NOMO-1 (cell line): Measurements from ENCODE around the gene POU2F2.

Source experiments
- DNase-seq, 2 experiments: peaks; one replicate each; lab custom pipeline; 2025; ENCODE audit not compliant: unreplicated experiment in 2 of 2; lab: John Stamatoyannopoulos, UW

Gene POU2F2

DNA sequence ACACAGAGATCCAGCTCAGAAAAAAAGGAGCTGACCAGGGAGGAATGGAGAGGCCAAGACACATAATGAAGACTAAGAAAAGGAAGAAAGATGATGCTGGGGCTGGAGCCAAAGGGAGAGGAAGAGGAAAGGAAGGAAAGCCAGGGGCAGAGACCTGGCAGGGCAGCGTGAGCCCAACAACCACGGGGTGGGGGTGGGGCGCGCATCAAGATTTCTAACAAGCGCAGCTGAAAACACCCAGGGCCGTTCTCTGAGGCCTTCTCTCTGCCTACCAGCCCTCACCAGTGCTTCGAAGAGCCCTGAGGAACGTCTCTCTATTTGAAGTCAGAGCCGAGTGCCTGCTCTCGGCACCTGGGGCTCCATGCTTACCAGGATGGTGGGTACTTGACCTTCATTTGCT lies 23.6 kb upstream of the POU2F2 start:
- DNase-seq = no peak

DNA sequence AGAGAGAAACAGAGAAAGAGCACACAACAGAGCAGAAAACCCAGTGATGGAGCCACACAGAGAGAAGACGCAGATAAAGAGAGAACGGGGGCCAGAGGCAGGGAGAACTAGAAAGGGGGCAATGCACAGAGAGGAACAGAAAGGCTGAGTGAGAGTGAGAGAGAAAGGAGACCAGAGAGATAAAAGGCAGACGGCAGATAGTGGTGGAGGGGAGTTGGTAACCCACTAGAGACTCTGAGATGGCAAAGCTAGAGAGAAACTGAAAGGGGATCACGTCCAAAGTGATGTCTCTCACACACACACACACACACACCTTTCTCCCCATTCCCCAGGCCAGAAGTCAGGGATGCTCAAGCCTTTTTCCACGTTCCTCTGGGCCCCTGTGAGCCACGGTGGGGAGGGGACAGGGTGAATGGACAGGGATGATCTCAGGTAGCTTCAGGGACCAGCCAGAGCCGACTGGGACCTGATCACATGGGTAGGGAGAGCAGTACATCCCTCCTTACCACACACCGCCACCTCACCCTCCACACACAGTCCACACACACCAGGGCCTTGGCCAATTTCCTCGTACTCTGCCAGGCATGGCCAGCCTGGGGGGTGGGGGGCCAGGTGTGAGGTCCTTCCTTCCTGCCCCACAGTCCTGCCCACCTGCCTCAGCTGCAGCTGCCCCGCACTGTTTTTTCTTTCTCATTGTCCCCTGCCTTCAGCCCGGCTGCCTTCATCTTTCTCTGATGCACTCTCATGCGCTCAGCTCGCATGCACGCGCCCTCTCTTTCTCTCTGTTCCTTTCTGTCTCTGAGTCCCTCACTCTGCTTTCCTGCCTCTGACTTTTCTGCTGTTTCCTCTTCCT lies 22.5 kb upstream of the POU2F2 start:
- DNase-seq = peak in 1 of 2 experiments; percentile 39

DNA sequence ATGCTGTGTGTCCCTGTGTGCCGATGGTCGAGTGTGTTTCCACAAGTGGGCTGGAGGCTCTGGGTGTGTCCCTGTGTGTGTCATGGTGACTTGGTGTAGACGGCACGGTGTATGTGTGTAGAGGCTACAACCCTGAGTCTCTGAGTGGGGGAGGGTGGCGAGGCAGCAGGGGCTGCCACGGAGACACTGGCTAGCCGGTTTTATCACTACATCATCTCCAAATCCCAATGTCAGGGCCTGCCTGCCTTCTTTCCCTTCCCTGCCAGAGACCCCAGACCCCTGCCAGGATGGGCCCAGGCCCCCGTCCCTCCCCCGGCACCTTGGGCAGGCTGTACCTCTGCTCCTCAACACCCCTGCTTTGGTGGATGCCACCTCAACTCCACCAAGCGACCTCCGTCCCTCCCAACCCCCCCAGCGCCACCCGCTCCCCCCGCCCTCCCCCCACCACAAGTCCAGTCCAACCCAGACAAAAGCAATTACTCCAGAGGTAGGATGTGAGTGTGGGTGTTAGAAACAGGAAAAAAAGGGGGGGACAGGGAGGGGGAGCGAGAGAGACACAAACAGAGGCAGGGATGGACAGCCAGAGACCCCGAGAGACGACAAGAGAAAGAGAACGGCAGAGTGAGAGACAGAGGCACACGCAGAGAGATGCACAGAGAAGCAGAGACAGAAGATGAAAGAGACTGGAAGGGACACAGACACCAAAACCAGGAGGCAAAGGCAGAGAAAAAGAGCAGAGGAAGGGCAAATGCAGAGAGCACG lies 21.6 kb upstream of the POU2F2 start:
- no peak for DNase-seq

DNA sequence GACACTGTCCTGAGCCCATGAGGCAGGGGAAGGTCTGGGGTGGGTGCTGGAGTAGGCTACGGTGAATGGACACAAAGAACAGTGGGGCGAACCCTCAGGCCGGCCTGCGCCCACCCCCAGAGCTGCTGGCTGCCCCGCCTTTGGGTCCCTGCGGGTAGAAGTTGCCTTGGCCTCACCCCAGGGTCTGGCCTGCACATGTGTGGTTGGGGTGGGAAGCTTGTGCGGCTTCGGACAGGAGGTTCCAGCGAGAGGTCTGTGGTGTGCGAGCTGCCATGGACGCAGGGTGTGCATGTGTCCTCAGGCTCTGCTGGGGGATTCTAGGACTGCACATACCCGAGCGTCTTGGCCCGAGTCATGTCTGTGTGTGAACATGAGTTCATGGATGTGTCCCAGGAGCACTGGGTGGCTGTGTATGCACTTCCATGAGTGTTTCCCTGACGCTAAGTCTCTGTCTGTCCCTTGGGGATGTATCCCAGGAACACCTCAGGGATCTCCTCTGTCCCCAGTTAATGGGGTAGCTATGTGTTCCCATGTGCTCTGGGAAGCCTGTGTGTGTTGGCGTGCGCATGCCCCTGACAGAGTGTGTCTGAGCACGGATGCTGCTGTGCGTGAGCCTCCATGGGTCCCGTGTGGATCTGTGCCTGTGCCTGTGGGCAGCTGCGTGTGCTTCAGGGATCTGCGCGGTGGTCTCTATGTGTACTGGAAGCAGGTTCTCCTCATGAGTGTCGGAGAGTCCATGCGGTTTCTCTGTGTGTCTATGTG lies 20.8 kb upstream of the POU2F2 start:
- no peak for DNase-seq

DNA sequence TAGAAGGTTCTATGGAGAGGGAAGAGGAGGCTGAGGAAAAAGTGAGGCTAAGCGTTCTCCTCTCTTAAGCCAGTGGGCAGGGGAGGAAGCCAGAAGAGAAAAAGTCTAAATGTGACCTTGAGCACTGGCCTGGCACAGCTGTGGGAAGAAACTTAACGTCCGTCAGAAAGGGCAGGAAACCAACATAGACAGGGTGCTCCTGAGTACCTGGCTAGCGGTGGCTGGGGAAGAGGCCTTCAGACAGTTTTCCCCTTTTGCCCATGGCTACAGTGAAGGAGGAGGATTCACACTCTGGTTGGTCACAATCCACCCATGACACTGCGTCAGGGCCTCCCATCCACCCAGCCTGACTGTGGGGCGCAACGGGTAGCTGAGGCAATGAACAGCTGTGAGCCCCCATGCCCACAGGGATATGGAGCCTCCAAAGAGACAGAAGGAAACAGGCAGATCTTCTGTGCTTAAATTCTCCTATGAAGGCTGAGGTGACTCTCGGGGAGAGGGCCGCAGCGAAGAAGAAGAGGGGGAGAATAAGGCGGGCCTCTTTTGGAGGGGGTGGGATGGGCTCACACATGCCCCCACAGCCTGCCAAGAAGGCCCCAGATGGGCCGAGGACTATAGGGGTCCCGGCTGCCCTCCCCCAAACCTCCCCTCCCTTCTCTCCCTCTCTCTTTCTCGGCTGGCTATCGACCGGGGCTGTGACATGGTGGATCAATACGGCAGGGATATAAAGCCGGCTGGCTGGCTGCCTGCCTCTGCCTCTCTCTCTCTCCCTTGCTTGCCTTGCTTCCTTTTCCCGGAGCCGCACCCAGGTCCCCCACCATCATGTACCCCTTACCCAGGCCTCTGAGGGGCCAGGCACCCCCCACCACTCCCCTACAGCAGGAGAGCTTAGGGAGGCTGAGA lies 19.8 kb upstream of the POU2F2 start:
- DNase-seq = no peak

DNA sequence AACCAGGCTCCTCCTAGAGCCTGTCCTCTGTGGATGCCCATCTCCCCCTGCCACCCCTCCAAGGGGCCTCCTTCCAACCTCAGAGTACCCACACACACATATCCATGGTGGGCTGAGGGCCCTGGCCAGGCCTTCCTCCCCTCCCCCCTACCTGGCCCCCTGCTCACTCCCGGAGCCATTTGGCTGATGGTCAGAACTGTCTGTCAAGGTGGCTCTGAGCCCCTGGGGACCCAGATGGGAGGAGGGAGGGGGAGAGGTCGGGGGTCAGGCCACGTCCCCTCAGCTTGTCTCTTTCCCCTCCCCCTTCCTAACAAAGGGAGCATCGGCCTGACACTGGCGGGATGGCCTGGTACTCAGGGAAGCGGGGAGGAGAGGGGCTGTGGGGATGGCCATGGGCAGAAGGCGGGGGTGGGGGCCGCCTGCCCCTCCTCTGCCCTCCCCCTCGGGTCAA lies 18.7 kb upstream of the POU2F2 start:
- DNase-seq = no peak

DNA sequence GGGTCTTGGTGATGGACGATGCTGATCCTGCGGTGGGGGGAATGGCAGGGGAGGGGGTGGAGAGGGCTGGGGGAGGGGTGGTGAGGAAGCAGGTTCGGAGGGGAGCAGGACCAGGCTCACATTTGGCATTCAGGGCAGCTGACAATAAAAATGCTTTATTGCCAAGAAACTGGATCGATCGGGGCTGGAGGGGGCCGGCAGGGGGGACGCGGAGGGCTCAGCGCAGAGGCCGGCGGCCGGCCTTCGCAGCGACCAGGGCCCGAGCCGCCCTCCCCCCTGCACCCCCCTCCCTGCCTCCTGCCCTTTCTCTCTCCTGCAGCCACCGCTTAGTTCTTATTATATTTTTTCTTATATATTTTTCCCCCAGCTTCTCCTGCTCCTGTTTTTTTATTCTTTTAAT lies 18.1 kb upstream of the POU2F2 start:
- no peak for DNase-seq

DNA sequence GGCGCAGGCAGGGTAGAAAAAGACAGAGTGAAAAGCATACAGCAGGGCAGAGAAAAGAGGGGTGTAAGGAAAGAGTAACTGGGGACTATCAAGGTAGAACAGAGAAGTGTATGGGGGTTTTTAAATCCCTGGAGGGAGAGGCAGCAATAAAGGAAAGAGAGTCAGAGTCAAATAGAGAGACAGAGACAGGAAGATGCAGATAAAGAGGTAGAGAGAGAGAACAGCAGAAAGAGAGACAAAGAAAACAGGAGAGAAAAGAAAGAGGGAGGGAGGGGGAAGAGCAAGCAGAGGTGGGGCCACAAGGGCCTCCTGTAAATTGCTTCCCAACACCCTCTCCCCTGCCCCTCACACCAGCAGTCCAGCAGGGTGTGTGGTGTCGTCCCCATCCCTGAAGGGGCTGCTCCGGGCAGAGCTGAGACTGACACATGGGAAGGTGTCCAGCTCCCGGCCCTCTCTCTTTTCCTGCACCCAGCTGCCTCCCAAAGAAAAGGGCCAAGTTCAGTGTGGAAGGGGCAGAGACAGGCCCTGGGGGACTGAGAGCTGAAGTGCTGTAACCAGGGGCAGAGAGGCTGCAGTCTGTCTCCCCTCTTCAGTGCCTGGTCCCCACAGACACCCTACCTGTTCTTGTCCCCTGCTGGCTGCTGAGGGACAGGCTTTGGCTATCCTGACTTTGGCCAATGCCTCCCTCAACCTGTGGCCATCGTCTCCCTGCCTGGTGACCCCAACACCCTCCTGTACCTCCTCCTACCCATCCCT lies 17.4 kb upstream of the POU2F2 start:
- no peak for DNase-seq

- DNase-seq = no peak
Measured at GRCh38 chr19:42148266-42148665, 16.0 kb upstream of the POU2F2 start.

DNA sequence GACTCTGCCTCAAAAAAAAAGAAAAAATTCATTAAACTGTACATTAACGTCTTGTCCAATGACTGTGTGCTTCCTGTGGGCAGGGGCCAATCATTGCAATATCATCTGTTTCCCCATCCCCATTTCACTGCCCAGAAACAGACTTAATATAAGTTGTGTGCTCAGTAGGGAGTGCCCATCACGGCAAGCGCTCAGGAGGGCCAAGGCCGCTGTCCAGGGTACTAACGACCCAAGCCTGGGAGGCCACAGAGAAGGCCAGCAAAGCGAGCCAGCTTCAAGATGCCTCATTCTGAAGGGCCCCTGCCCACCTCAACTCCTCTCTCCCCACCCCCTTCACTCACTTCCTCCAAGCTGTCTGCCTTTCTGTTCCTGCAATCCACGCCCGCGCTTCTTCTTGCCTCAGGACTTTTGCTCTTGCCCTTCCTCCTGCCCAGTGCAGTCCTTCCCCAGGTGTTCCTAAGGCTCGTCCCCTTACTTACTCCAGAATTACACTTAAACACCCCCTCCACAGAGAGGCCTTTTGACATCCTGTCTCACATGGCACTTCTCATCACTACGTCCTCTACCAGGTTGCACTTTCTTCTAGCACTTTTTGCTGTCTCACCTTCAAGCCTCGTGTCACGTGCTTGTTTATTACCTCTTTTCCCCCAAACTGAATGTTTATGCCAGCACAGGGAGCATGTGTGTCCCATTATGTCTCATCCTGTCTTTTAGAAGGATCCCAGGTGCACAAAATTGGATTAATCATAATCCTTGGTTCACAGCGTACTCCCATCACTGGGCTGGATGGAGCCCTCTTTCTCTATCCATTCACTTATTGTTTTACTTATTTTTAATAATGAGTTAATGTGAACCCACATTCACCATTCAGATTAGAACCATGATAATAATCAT lies 11.3 kb upstream of the POU2F2 start:
- DNase-seq = peak in 1 of 2 experiments; percentile 6

- peak; percentile 69 to 82 for DNase-seq
Measured at GRCh38 chr19:42140125-42140754, 8.0 kb upstream of the POU2F2 start.

GRCh38 chr19:42134535-42135070 lies 2.4 kb upstream of the POU2F2 start:
- no peak for DNase-seq

DNA sequence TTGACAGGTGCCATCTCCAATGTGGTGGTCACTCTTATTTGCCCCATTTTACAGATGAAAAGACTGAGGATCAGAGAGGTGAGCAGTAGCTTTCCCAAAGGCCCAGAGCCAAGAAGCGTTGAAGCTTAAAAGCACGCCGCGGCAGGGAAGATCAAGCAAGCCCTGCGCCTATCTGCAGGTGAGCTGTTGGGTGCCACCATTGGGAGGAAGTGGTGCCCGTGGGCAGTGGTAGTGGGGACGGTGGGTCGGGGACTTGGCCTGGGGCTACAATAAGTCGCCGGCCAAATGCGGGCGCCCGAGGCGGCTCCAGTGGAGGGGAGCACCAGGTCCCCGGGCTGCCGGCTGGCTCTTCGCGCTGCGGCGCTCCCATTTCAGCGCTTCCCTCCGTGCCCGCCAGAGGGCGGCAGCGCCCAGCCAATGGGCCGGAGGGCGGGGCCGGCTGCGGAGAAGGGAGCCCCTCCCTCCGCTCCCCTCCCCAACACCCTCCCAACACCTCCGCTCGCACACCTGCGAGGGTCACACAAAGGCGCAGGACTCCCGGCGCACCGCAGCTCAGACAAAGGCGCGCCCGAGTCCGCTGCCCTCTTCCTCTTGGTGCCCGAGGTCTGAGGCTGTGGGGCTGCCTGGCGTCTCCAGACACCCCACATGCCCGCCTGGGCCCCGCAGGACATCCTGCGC lies 744 bp upstream of the POU2F2 start:
- DNase-seq = peak; percentile 52 to 66

DNA sequence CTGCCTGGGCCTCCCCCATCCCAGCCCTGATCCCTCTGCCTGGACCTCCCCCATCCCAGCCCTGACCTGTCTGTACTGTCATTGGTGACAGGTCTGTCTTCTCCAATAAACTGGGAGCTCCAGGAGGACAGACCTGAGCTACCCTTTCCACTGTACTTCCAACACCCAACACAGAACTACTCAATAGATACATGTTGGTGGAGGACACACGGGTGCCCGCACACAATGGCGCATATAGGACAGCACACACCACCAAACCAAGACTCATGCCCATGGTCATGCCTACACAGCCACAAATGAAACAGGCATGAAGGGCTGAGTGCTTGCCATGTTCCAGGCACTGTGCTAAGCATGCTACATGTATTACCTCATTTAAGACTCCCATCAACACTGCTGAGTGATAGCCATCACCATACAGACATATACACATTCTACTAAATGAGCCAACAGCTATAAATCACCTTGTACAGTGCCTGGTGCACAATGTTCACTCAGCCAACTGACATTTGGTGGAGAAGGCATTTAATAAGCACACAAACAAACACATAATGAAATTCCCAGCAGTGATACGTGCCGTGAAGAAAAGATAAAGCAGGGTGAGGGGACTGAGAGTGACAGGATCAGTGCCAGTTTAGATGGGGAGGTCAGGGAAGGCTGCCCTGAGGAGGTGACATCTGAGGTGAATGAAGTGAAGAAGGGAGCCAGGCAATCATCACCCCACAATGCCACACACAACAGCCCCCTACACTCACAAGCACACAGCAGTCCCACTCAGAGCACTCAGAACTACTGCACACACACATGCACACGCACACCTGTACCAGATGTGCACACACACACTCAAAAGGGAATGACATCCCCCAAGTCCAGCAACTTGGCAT lies 857 bp downstream of the POU2F2 start:
- no peak for DNase-seq

- DNase-seq = no peak
Measured at GRCh38 chr19:42130254-42130573, 2.0 kb downstream of the POU2F2 start.
